Measurements from ENCODE around the gene UBTD2. TPM values are rescaled to one million over a fixed set of nuclear protein-coding genes. Genes with fewer than 3 reads are reported as not detected.

The UBTD2 gene
- total RNA-seq, 1 experiment from 2014 or later = 42.6 TPM

DNA sequence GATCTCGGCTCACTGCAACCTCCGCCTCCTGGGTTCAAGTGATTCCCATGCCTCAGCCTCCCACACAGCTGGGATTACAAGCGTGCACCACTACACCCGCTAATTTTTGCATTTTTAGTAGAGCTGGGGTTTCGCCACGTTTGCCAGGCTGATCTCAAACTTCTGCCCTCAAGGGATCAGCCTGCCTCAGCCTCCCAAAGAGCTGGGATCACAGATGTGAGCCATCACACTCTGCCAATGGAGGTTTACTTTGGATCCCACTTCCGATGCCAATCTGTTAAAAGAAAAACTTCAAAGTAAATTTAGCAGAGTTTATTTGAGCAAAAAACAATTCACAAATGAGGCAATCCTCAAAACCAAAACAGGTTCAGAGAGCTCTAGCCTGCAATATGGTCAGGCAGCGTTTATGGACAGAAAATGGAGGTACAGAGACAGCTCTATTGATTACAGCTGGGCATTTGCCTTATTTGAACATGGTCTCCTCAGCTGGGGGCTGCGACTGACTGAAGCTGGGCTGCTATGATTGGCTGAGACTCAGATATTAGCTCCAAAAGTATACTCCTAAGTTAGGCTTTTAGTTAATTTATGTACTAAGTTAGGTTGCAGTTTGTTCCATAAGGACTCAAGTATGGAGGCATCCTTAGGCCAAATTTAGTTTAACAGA, 18.6 kb upstream of the UBTD2 start:
- no peaks in the 10 kb centered on the region for H3K27me3 ChIP-seq (ENCODE audit: insufficient read depth, low read length)
- no peak overlapping the region for H3K27ac Mint-ChIP-seq
- no peak overlapping the region for H2AFZ ChIP-seq (ENCODE audit: low read length)

More for the DNA sequence above, 18.6 kb upstream of the UBTD2 start:
- no peak overlapping the region for H3K9ac ChIP-seq (ENCODE audit: extremely low read depth, insufficient read length, low read length)
- no peak overlapping the region for H3K27ac ChIP-seq (ENCODE audit: insufficient read length, low read depth, low read length)
- Mint-ChIP-seq H3K4me3 (no peak overlapping the region), H3K4me1 (peaks cover 2 to 7% of the 10 kb centered on the region in 2 experiments; a peak in 3 of 4 replicates), H3K36me3 (ENCODE audit: insufficient read depth in 1 of 3, low read depth in 3 of 3) (peaks cover 0 to 4% (median 0%) of the 10 kb centered on the region in 3 experiments; a peak in 2 of 7 replicates), H3K9me3 (peaks cover 11 to 20% of the 10 kb centered on the region in 2 experiments), H3K27me3 (ENCODE audit: low read depth) (no peaks in the 10 kb centered on the region)
- H3K4ac ChIP-seq (ENCODE audit: low read depth, low read length) = no peak overlapping the region
- H3K79me2 ChIP-seq (ENCODE audit: insufficient read depth, low read length) = no peaks in the 10 kb centered on the region
- H3K79me1 ChIP-seq (ENCODE audit: insufficient read depth, low read depth, low read length, poor library complexity, severe bottlenecking) = no peaks in the 10 kb centered on the region
- H3K56ac ChIP-seq (ENCODE audit: insufficient read length, low read depth, low read length) = no peak overlapping the region
- H3K18ac ChIP-seq (ENCODE audit: insufficient read length, low read depth, low read length) = no peak overlapping the region
- no peak overlapping the region for H4K5ac ChIP-seq (ENCODE audit: insufficient read length, low read depth, low read length)
- H3K23me2 ChIP-seq (ENCODE audit: insufficient read length, low read depth, low read length, poor library complexity, severe bottlenecking) = no peaks in the 10 kb centered on the region
- H2BK120ac ChIP-seq (ENCODE audit: low read depth, low read length, poor library complexity, severe bottlenecking) = no peak overlapping the region
- no peak for DNase-seq
- H2AK5ac ChIP-seq (ENCODE audit: insufficient read length, low read length) = no peak overlapping the region
- H3K4me1 ChIP-seq (ENCODE audit: insufficient read depth, low read length) = no peaks in the 10 kb centered on the region
- TF ChIP-seq, protein P1, sequence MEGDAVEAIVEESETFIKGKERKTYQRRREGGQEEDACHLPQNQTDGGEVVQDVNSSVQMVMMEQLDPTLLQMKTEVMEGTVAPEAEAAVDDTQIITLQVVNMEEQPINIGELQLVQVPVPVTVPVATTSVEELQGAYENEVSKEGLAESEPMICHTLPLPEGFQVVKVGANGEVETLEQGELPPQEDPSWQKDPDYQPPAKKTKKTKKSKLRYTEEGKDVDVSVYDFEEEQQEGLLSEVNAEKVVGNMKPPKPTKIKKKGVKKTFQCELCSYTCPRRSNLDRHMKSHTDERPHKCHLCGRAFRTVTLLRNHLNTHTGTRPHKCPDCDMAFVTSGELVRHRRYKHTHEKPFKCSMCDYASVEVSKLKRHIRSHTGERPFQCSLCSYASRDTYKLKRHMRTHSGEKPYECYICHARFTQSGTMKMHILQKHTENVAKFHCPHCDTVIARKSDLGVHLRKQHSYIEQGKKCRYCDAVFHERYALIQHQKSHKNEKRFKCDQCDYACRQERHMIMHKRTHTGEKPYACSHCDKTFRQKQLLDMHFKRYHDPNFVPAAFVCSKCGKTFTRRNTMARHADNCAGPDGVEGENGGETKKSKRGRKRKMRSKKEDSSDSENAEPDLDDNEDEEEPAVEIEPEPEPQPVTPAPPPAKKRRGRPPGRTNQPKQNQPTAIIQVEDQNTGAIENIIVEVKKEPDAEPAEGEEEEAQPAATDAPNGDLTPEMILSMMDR (conservative IDR thresholded peaks at IDR 0.05) = no peak
- H4K20me1 ChIP-seq (ENCODE audit: control insufficient read depth, insufficient read depth, insufficient read length) = no peaks in the 10 kb centered on the region
- no peak overlapping the region for H2BK5ac ChIP-seq (ENCODE audit: insufficient read length, low read length)
- no peak overlapping the region for H4K91ac ChIP-seq (ENCODE audit: insufficient read length, low read depth, low read length)
- no peak overlapping the region for H3K23ac ChIP-seq (ENCODE audit: insufficient read length, low read depth, low read length)
- no peak overlapping the region for H2BK12ac ChIP-seq (ENCODE audit: insufficient read length, low read depth, low read length)
- H3K9me3 ChIP-seq (ENCODE audit: control insufficient read depth, low read depth, low read length) = no peaks in the 10 kb centered on the region
- no peak overlapping the region for H2BK15ac ChIP-seq (ENCODE audit: low read depth, low read length)
- H3K14ac ChIP-seq (ENCODE audit: insufficient read depth, low read length) = no peak overlapping the region
- no peak overlapping the region for H2BK20ac ChIP-seq (ENCODE audit: low read depth, low read length, poor library complexity, severe bottlenecking)
- no peak overlapping the region for H4K8ac ChIP-seq (replicated peaks; ENCODE audit: insufficient read length, low read depth, low read length)
- WGBS (ENCODE audit: extremely low coverage, insufficient read length, low lambda C conversion rate) = no CpG with 5 or more reads among the region's 9 CpGs
- H3K4me2 ChIP-seq (ENCODE audit: insufficient read depth, insufficient read length, low read length) = no peak overlapping the region
- no peak overlapping the region for H3T11ph ChIP-seq (ENCODE audit: low read length)
